Endothelial cell of umbilical vein (primary cell): Measurements from ENCODE around the gene NAXD. TPM values are rescaled to one million over a fixed set of nuclear protein-coding genes. Genes with fewer than 3 reads are reported as not detected.

ENCODE experiments used
- BruUV-seq: library from RNA; stranded (reverse); fragments of 400-500 nt; replicated peaks from 2 replicates; lab custom pipeline; 2021; lab: Mats Ljungman, UMichigan
- CTCF ChIA-PET: fragments of 300-600, 350-600 bp; sonication (Branson Sonifier 250); formaldehyde crosslinking; loops from one replicate; lab custom pipeline; 2021; ENCODE audit warnings: antibody characterized with exemption, inconsistent platforms; lab: Charles Lee
- POLR2A ChIA-PET: fragments of 300-600, 350-600 bp; sonication (Branson Sonifier 250); formaldehyde crosslinking; loops from one replicate; lab custom pipeline; 2021; ENCODE audit warnings: antibody characterized with exemption, inconsistent platforms; lab: Charles Lee
- DNase-seq: peaks from one replicate; pipeline ENCODE4 v3.0.0-alpha.2; 2011; ENCODE audit warnings: low read depth, low spot score
- FAIRE-seq: peaks from 2 replicates; lab custom pipeline; 2011; peaks lifted over from hg19 to GRCh38; lab: Jason Lieb, UNC
- H2AFZ ChIP-seq: 2 replicates; pipeline ENCODE4 v1.6.0; 2012; ENCODE audit warnings: low read depth, low read length, control low read depth, inconsistent platforms
- H3K27ac ChIP-seq: 2 replicates; pipeline ENCODE4 v1.5.1; 2011; ENCODE audit warnings: low read depth, mild to moderate bottlenecking, control low read depth, low read length, moderate library complexity; ENCODE audit not compliant: insufficient read depth
- H3K27me3 ChIP-seq, 2 experiments: 2 replicates each; pipeline versions ENCODE4 v1.6.0 to v1.6.1; 2011; ENCODE audit warnings: low read length in 2 of 2, mixed read lengths in 1 of 2; ENCODE audit not compliant: control insufficient read depth in 2 of 2, insufficient read depth in 2 of 2
- H3K36me3 ChIP-seq, 2 experiments: 2 replicates in 1 of 2; 3 replicates in 1 of 2; pipeline ENCODE4 v1.5.1; 2011; ENCODE audit warnings: low read length in 2 of 2, mild to moderate bottlenecking in 1 of 2, moderate library complexity in 1 of 2; ENCODE audit not compliant: control insufficient read depth in 2 of 2, insufficient read depth in 2 of 2; ENCODE audit errors: extremely low read depth in 1 of 2
- H3K4me1 ChIP-seq: 3 replicates; pipeline ENCODE4 v1.5.1; 2011; ENCODE audit warnings: mild to moderate bottlenecking, low read length; ENCODE audit not compliant: control insufficient read depth, insufficient read depth; ENCODE audit errors: extremely low read depth
- H3K4me2 ChIP-seq: 2 replicates; pipeline ENCODE4 v1.6.1; 2011; ENCODE audit warnings: low read length, control low read depth, mixed read lengths; ENCODE audit not compliant: insufficient read depth
- H3K4me3 ChIP-seq, 3 experiments: fragments of 200-600 bp in 1 of 3; sonication (generic), shearing (Covaris generic) in 1 of 3; replicated peaks in 1 of 3; 2 replicates each; pipeline ENCODE4 v1.5.1; 2011 to 2016; ENCODE audit warnings: control low read depth in 3 of 3, low read length in 3 of 3, mild to moderate bottlenecking in 2 of 3, inconsistent platforms in 1 of 3, low read depth in 1 of 3, moderate library complexity in 1 of 3; ENCODE audit not compliant: insufficient read depth in 1 of 3
- H3K79me2 ChIP-seq: 2 replicates; pipeline ENCODE4 v1.6.0; 2012; ENCODE audit warnings: low read length, inconsistent platforms; ENCODE audit not compliant: control insufficient read depth, insufficient read depth
- H3K9ac ChIP-seq: replicated peaks from 2 replicates; pipeline ENCODE3; 2011; ENCODE audit warnings: low read length, control low read depth; ENCODE audit not compliant: insufficient read depth; ENCODE audit errors: extremely low read depth
- H3K9me1 ChIP-seq: replicated peaks from 3 replicates; pipeline ENCODE4 v1.6.0; 2011; ENCODE audit warnings: mild to moderate bottlenecking, low read length; ENCODE audit not compliant: control insufficient read depth, insufficient read depth; ENCODE audit errors: extremely low read depth
- H3K9me3 ChIP-seq: replicated peaks from 2 replicates; pipeline ENCODE4 v1.5.1; 2012; ENCODE audit warnings: low read length, inconsistent platforms; ENCODE audit not compliant: control insufficient read depth, insufficient read depth
- H4K20me1 ChIP-seq: replicated peaks from 2 replicates; pipeline ENCODE3; 2011; ENCODE audit warnings: mild to moderate bottlenecking, low read length; ENCODE audit not compliant: control insufficient read depth, insufficient read depth; ENCODE audit errors: extremely low read depth
- CTCF ChIP-seq, 2 donors: IDR thresholded peaks; 1 replicate in 1 of 2; 2 replicates in 1 of 2; pipeline ENCODE4 v1.5.1; 2011; ENCODE audit warnings: low read length in 2 of 2, mild to moderate bottlenecking in 2 of 2, moderate library complexity in 2 of 2, control low read depth in 1 of 2, inconsistent platforms in 1 of 2, low read depth in 1 of 2; ENCODE audit not compliant: insufficient read depth in 1 of 2; ENCODE audit errors: extremely low read depth in 1 of 2
- EZH2 ChIP-seq: IDR thresholded peaks from 2 replicates; pipeline ENCODE4 v1.6.1; 2012; ENCODE audit warnings: borderline replicate concordance, low read depth, mild to moderate bottlenecking, moderate library complexity, low read length, inconsistent platforms; ENCODE audit not compliant: severe bottlenecking
- FOS ChIP-seq: IDR thresholded peaks from 2 replicates; pipeline ENCODE4 v1.6.1; 2011; ENCODE audit warnings: mild to moderate bottlenecking, low read length, moderate library complexity, borderline replicate concordance; ENCODE audit not compliant: insufficient read depth
- GATA2 ChIP-seq: IDR thresholded peaks from 2 replicates; pipeline ENCODE4 v1.7.0; 2011; ENCODE audit warnings: low read depth, mild to moderate bottlenecking, moderate library complexity, mixed read lengths, low read length; ENCODE audit not compliant: insufficient read length, insufficient read depth
- JUN ChIP-seq: IDR thresholded peaks from 2 replicates; pipeline ENCODE4 v1.6.1; 2011; ENCODE audit warnings: borderline replicate concordance, low read depth; ENCODE audit not compliant: insufficient read length, insufficient read depth
- MAX ChIP-seq: IDR thresholded peaks from 2 replicates; pipeline ENCODE4 v1.6.1; 2011; ENCODE audit not compliant: insufficient read depth, insufficient read length
- MYC ChIP-seq: IDR thresholded peaks from one replicate; pipeline ENCODE4 v1.6.1; 2011; ENCODE audit warnings: mild to moderate bottlenecking, low read depth, low read length
- POLR2A ChIP-seq: IDR thresholded peaks from 2 replicates; pipeline ENCODE4 v1.6.1; 2012; ENCODE audit warnings: low read depth, mild to moderate bottlenecking, control low read depth, low read length
- POLR2AphosphoS5 ChIP-seq: IDR thresholded peaks from 2 replicates; pipeline ENCODE4 v1.6.1; 2012; ENCODE audit warnings: low read depth, mild to moderate bottlenecking, control low read depth, low read length, moderate library complexity; ENCODE audit not compliant: insufficient read depth
- dilution Hi-C: fragments of 300-500 bp; cut with MboI; formaldehyde crosslinking; loops from one replicate; pipeline ENCODE4 v1.15.0; 2019; ENCODE audit warnings: low sequenced_read_pairs; ENCODE audit not compliant: extremely low pct_ligation_motif_present
- intact Hi-C: fragments of 100-400 bp; cut with micrococcal nuclease; formaldehyde crosslinking; loops from one replicate; pipeline ENCODE4 v1.10.0; 2022
- polyA plus RNA-seq, 4 experiments: library from polyadenylated mRNA; depleted of rRNA in 3 of 4; stranded (reverse) in 3 of 4; unstranded in 1 of 4; fragments of >200 nt; gene quantifications; 2 replicates each; pipeline versions ENCODE4 v1.2.1 to v1.2.3, GENCODE V29; 2011 to 2012; ENCODE audit warnings: missing spikeins in 1 of 4
- total RNA-seq: library from RNA; stranded (reverse); gene quantifications from 2 replicates; pipeline ENCODE4 v1.2.3, GENCODE V29; 2021

Gene NAXD
- total and polyA plus RNA-seq, 2 donors (not counting 3 experiments of a cell fraction or from before 2014, with no cell fraction given): 19.9 to 42.9 TPM

DNA sequence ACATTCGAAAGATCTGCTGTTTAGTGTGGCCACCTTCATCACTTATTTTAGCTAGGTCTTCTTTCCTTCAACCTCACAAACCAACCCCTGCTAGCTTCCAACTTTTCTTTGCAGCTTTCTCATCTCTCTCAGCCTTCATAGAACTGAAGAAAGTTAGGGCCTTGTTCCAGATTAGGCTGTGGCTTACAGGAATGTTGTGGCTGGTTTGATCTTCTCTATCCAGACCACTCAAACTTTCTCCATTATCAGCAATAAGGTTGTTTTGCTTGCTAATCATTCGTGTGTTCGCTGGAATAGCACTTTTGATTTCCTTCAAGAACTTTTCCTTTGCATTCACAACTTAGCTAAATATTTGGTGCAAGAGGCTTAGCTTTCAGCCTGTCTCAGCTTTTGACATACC is 45.9 kb downstream of the NAXD start:
- ChIA-PET POLR2A (no interaction called here), CTCF (interaction anchor here (0.9 kb wide), 1 partner anchor 157 kb away, joined by 3 read pairs; no protein-coding TSS in a partner anchor)
- dilution Hi-C loops: no loop called here

More for the DNA sequence above, 45.9 kb downstream of the NAXD start:
- intact Hi-C loops: no loop called here
- Histone ChIP-seq H3K9me1 (no peaks in the 10 kb centered on the region), H4K20me1 (no peaks in the 10 kb centered on the region), H2AFZ (no peak overlapping the region), H3K4me2 (no peak overlapping the region), H3K9me3 (no peaks in the 10 kb centered on the region), H3K4me1 (no peaks in the 10 kb centered on the region), H3K27ac (no peak overlapping the region), H3K9ac (no peak overlapping the region), H3K27me3 (no peaks in the 10 kb centered on the region), H3K4me3 (no peak overlapping the region), H3K36me3 (peaks cover 0 to 18% of the 10 kb centered on the region in 2 experiments), H3K79me2 (no peaks in the 10 kb centered on the region)
- FAIRE-seq (no peak), DNase-seq (no peak)
- BruUV-seq: no TSS peak
- TF ChIP-seq FOS: no peak
- TF ChIP-seq POLR2A: no peak
- no peak for TF ChIP-seq CTCF (IDR thresholded peaks at IDR 0.05; ENCODE audit: extremely low read depth in 1 of 2, insufficient read depth in 1 of 2, low read depth in 1 of 2, low read length in 2 of 2)
- TF ChIP-seq EZH2: no peak
- TF ChIP-seq MAX: no peak
- no peak for TF ChIP-seq MYC
- TF ChIP-seq POLR2AphosphoS5: no peak
- TF ChIP-seq JUN: no peak
- no peak for TF ChIP-seq GATA2
